Transverse colon (tissue), 4 donors: ENCODE data around the gene BNIP5. TPM values are rescaled to one million over a fixed set of nuclear protein-coding genes. Genes with fewer than 3 reads are reported as not detected.

ENCODE experiments used
- DNase-seq: peaks from one replicate; pipeline ENCODE4 v3.0.0-alpha.2; 2019
- H3K27ac ChIP-seq, 4 donors: fragments of 200-600 bp; sonication (generic); 2 replicates each; pipeline ENCODE4 v1.5.1; 2016 to 2018; ENCODE audit warnings: inconsistent platforms in 4 of 4
- H3K27me3 ChIP-seq: fragments of 200-600 bp; sonication (generic); 2 replicates; pipeline ENCODE4 v1.5.1; 2017; ENCODE audit warnings: inconsistent platforms
- H3K36me3 ChIP-seq, 4 donors: fragments of 200-600 bp; sonication (generic); 2 replicates each; pipeline ENCODE4 v1.5.1; 2017 to 2019; ENCODE audit warnings: inconsistent platforms in 4 of 4
- H3K4me1 ChIP-seq, 4 donors: fragments of 200-600 bp; sonication (generic); 2 replicates each; pipeline ENCODE4 v1.5.1; 2017 to 2020; ENCODE audit warnings: inconsistent platforms in 4 of 4
- H3K4me3 ChIP-seq, 4 donors: fragments of 200-600 bp; sonication (generic); 1 replicate in 1 of 4; 2 replicates in 3 of 4; pipeline versions ENCODE4 v1.5.1 to v1.6.1; 2017 to 2019; ENCODE audit warnings: inconsistent platforms in 4 of 4
- H3K9me3 ChIP-seq, 2 donors: fragments of 200-600 bp; sonication (generic); 2 replicates each; pipeline ENCODE4 v1.5.1; 2017 to 2019; ENCODE audit warnings: inconsistent platforms in 2 of 2
- EP300 ChIP-seq: sonication (generic); formaldehyde crosslinking; IDR thresholded peaks from one replicate; pipeline ENCODE4 v1.6.1; 2017; ENCODE audit warnings: antibody characterized with exemption, low read depth
- POLR2A ChIP-seq: fragments of 450-650 bp; IDR thresholded peaks from one replicate; pipeline ENCODE4 v1.6.1; 2016; ENCODE audit warnings: antibody characterized with exemption, mild to moderate bottlenecking, moderate library complexity
- POLR2AphosphoS5 ChIP-seq, 3 donors: sonication (generic); formaldehyde crosslinking; IDR thresholded peaks; one replicate each; pipeline ENCODE4 v1.6.1; 2016; ENCODE audit warnings: antibody characterized with exemption in 3 of 3
- WGBS, 2 donors: methylation state at CpG; one replicate each; pipeline ENCODE4 v1.1.5; 2018; ENCODE audit warnings: low coverage in 1 of 2; 5-methylcytosine and 5-hydroxymethylcytosine counted together
- in situ Hi-C, 4 donors: fragments of 200-750 bp; cut with MboI; loops; one replicate each; pipeline versions ENCODE4 v1.15.0 to v1.15.1; 2017; ENCODE audit warnings: low sequenced_read_pairs in 3 of 4, low pct_ligation_motif_present in 1 of 4, low pct_unique_long_range_greater_than_20kb in 1 of 4
- intact Hi-C: fragments of 100-400 bp; cut with DNase I; formaldehyde crosslinking; loops from one replicate; pipeline ENCODE4 v1.15.1; 2023; ENCODE audit warnings: low total_unique reads
- total RNA-seq, 4 donors: library from RNA; depleted of rRNA; stranded (reverse); fragments of >200 nt; gene quantifications; one replicate each; pipeline ENCODE4 v1.1.0, GENCODE V29; 2016
- TF ChIP-seq, protein P1 (sequence below), 5 experiments: fragments of 200-600 bp in 3 of 5; fragments of 450-650 bp in 2 of 5; sonication (generic) in 3 of 5; IDR thresholded peaks; 1 replicate in 2 of 5; 2 replicates in 3 of 5; pipeline ENCODE4 v1.5.1; 2016 to 2017; ENCODE audit warnings: antibody characterized with exemption in 5 of 5, inconsistent platforms in 3 of 5, mild to moderate bottlenecking in 2 of 5, moderate library complexity in 1 of 5

BNIP5 gene
- total RNA-seq, 4 donors from 2014 or later = 6.0 to 23.6 (median 14.1) TPM

DNA sequence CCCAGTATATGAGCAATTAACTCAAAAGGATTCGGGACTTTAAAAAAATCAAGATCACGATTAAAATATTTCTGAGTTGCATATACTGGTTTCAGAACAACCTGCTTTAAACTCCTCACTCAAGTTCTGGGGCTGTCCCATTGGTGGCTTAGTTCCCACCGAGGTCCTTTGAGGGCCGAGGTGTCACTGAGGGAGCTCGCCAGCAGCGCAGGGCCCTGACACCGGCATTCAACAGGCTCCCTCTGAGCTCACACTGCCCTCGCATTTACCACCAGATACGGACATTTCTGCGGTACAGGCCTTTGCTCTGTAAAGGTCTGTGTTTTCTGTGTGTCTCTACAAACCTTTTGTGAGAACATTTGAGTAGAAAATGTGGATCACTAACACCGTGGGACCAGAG is 24.4 kb upstream of the BNIP5 start:
- in situ Hi-C loops = loop anchor here in 3 of 4 donors (10.0 to 25.0 kb wide), 3 partner anchors 56 to 349 kb away; partner anchors contain the start of gene SLC26A8 (in 2 of the 3)
- intact Hi-C loops = loop anchor here (2.0 kb wide), 1 partner anchor 58 kb away; no protein-coding TSS in a partner anchor

DNA sequence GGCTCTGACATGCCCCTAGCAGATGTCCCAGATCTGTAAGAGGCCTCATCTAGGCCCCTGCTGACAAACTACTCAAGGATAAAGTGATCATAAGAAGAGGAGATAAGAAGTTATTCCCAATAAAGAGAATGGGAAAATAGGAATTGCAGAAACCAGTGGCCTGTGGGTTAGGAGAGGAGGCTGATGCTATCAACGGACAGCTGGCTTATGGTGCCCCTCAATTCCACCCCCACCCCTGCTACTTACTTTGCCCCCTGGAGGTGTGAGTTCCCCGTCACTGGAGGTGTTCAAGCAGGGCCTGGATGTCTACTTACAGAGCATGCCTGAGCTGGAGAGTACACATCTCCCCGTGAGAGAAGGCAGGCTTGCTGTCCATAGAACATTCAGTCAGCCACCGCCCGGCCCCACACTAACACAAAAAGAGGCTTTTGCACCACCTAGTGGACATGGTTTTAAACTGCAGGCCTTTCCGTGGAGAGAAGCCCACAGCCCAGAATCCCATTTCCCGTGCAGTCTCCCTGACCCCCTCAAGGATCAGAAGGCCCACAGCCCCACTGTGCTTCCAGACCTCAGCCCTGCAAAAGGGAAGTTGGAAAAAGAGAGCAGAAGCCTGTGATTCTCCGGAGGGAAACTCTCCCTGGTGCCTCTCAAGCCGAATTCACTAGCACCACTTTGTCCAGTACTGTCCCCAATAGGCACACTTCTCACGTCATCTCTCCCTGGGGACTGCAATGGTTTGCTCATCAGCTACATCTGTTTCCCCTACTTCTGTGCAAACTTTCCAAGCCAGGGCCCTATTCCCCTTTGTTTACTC is 23.8 kb upstream of the BNIP5 start:
- in situ Hi-C loops (loop anchor here in 3 of 4 donors (10.0 to 25.0 kb wide), 3 partner anchors 56 to 348 kb away; partner anchors contain the start of gene SLC26A8 (in 2 of the 3)), intact Hi-C loops (loop anchor here (2.0 kb wide), 1 partner anchor 58 kb away; no protein-coding TSS in a partner anchor)
- TF ChIP-seq EP300 = no peak
- TF ChIP-seq, protein P1, sequence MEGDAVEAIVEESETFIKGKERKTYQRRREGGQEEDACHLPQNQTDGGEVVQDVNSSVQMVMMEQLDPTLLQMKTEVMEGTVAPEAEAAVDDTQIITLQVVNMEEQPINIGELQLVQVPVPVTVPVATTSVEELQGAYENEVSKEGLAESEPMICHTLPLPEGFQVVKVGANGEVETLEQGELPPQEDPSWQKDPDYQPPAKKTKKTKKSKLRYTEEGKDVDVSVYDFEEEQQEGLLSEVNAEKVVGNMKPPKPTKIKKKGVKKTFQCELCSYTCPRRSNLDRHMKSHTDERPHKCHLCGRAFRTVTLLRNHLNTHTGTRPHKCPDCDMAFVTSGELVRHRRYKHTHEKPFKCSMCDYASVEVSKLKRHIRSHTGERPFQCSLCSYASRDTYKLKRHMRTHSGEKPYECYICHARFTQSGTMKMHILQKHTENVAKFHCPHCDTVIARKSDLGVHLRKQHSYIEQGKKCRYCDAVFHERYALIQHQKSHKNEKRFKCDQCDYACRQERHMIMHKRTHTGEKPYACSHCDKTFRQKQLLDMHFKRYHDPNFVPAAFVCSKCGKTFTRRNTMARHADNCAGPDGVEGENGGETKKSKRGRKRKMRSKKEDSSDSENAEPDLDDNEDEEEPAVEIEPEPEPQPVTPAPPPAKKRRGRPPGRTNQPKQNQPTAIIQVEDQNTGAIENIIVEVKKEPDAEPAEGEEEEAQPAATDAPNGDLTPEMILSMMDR (IDR thresholded peaks at IDR 0.05) = peak; percentile 80 to 92 (median 85)
- H3K4me1 ChIP-seq = peaks cover 0 to 17% (median 3%) of the 10 kb centered on the region in 4 donors
- no peaks in the 10 kb centered on the region for H3K27me3 ChIP-seq
- no peak overlapping the region for H3K4me3 ChIP-seq
- H3K27ac ChIP-seq = no peak overlapping the region
- DNase-seq = peak; percentile 80
- no peaks in the 10 kb centered on the region for H3K36me3 ChIP-seq
- 18% methylated on average over 10 of the region's 10 CpGs; no CpG with 5 or more reads in 1 of the 2 donors for WGBS, 2 donors
- no peaks in the 10 kb centered on the region for H3K9me3 ChIP-seq

More for the DNA sequence above, 24.4 kb upstream of the BNIP5 start:
- no peak overlapping the region for H3K27ac ChIP-seq
- H3K4me1 ChIP-seq = peaks cover 0 to 17% (median 3%) of the 10 kb centered on the region in 4 donors
- WGBS, 2 donors = 71% methylated on average over 11 of the region's 11 CpGs; no CpG with 5 or more reads in 1 of the 2 donors
- H3K27me3 ChIP-seq = no peaks in the 10 kb centered on the region
- H3K36me3 ChIP-seq = no peaks in the 10 kb centered on the region
- no peak overlapping the region for H3K4me3 ChIP-seq
- TF ChIP-seq POLR2AphosphoS5 (IDR thresholded peaks at IDR 0.05) = no peak
- TF ChIP-seq POLR2A = no peak
- no peak for TF ChIP-seq EP300
- TF ChIP-seq, protein P1 (IDR thresholded peaks at IDR 0.05) = no peak
- no peak for DNase-seq
- H3K9me3 ChIP-seq = no peaks in the 10 kb centered on the region

DNA sequence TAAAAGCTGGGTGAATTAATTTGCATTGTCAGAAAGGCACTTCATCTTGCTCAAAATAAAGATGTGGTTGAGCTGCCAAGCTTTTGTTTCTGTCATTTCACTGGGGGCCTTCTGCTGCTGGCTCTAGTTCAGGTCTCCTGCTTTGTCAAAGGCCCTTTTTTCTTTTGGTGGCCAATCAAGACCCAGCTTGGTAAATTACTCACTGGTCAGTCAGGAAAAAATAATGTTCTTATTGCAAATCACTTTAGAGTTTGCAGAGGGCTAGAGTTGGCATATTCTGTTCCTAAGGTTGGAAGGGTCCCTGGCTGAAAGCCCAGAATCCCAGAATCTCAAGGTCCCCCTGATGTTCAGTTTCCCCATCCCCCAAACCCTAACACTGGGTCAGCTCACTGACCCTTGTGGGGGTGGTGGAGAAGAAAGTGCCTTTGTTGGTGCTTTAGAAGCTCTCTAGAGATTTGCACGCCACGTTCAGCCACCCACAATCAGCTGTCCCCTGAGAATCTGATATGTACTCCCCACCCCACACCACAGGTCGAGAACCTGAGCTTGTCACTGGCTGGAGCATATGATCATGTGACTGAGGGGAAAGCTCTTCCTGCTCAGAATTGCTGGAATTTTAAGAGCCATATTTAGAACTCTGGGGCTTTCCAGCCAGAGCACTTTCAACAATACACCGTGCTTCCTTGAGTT is 21.7 kb upstream of the BNIP5 start:
- intact Hi-C loops (no loop called here), in situ Hi-C loops (loop anchor here in 3 of 4 donors (10.0 to 25.0 kb wide), 3 partner anchors 246 to 346 kb away; partner anchors contain the start of genes SLC26A8 (in 3 of the 3) and MAPK14 (in 1 of the 3))
- Histone ChIP-seq H3K9me3 (no peaks in the 10 kb centered on the region), H3K27ac (no peak overlapping the region), H3K36me3 (no peaks in the 10 kb centered on the region), H3K27me3 (no peaks in the 10 kb centered on the region), H3K4me1 (peaks cover 0 to 17% (median 3%) of the 10 kb centered on the region in 4 donors), H3K4me3 (no peak overlapping the region)
- DNase-seq = no peak
- 54 to 70% methylated on average over 2 to 4 of the region's 4 CpGs for WGBS, 2 donors
- TF ChIP-seq POLR2AphosphoS5 (IDR thresholded peaks at IDR 0.05) (no peak), POLR2A (no peak), EP300 (no peak)
- TF ChIP-seq, protein P1 (IDR thresholded peaks at IDR 0.05) = no peak

DNA sequence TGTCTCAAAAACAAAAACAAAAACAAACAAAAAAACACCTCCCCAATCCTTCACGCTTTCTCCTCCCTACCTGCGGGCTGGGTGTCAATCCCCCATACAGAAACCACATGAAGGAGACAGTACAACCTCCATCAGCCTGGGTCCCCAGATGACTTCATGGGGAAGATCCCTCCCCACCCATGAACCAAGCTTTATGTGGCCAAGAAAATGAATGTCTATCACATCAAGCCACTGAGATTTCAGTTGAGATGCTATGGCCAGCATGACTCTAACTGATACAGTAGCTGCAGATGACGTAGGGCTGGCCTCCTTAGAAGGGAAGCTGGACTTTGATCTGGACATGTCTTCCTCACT is 21.2 kb upstream of the BNIP5 start:
- Histone ChIP-seq H3K36me3 (no peaks in the 10 kb centered on the region), H3K4me1 (peaks cover 0 to 17% (median 3%) of the 10 kb centered on the region in 4 donors), H3K27me3 (no peaks in the 10 kb centered on the region), H3K27ac (no peak overlapping the region), H3K9me3 (no peaks in the 10 kb centered on the region), H3K4me3 (no peak overlapping the region)
- intact Hi-C loops = no loop called here
- in situ Hi-C loops = loop anchor here in 3 of 4 donors (10.0 to 25.0 kb wide), 3 partner anchors 246 to 346 kb away; partner anchors contain the start of genes SLC26A8 (in 3 of the 3) and MAPK14 (in 1 of the 3)
- DNase-seq = no peak
- TF ChIP-seq POLR2AphosphoS5 (IDR thresholded peaks at IDR 0.05) (no peak), EP300 (no peak), POLR2A (no peak)
- TF ChIP-seq, protein P1 (IDR thresholded peaks at IDR 0.05) = no peak
- 59% methylated on average over 3 of the region's 3 CpGs; no CpG with 5 or more reads in 1 of the 2 donors for WGBS, 2 donors
